GM10248 (cell line): ENCODE data around the gene ADAM11.

ENCODE experiments used
- CTCF ChIA-PET: fragments of 300-600 bp; sonication (Branson Sonifier 250); formaldehyde crosslinking; extraction: SDS; loops from one replicate; lab custom pipeline; 2021; ENCODE audit warnings: antibody characterized with exemption; lab: Yijun Ruan, JAX
- POLR2A ChIA-PET: fragments of 350-650 bp; sonication (Branson Sonifier 250); formaldehyde crosslinking; extraction: SDS; loops from one replicate; lab custom pipeline; 2020; ENCODE audit warnings: antibody characterized with exemption; lab: Yijun Ruan, JAX
- DNase-seq: peaks from one replicate; pipeline ENCODE4 v3.0.0; 2012; ENCODE audit errors: extremely low spot score
- CTCF ChIP-seq: IDR thresholded peaks from 2 replicates; pipeline ENCODE4 v1.5.1; 2012; ENCODE audit warnings: mild to moderate bottlenecking, low read depth; ENCODE audit errors: extremely low read depth, missing control alignments, control extremely low read depth

ADAM11 gene

GRCh38 chr17:44795928-44796327 lies 37.1 kb downstream of the ADAM11 start:
- no peak for TF ChIP-seq CTCF
- no peak for DNase-seq
- POLR2A ChIA-PET = no interaction called here
- CTCF ChIA-PET = interaction anchor here (1.0 to 5.5 kb wide), 3 partner anchors 12 to 21 kb away, joined by 3 to 26 read pairs (median 4); no protein-coding TSS in a partner anchor

- CTCF ChIA-PET = interaction anchor here (0.9 to 5.5 kb wide), 4 partner anchors 11 to 302 kb away, joined by 3 to 33 read pairs (median 15); no protein-coding TSS in a partner anchor
- no peak for TF ChIP-seq CTCF
- no peak for DNase-seq
- POLR2A ChIA-PET = no interaction called here
Observed at GRCh38 chr17:44796731-44797130, 37.9 kb downstream of the ADAM11 start.

- DNase-seq = no peak
- no peak for TF ChIP-seq CTCF
- ChIA-PET POLR2A (no interaction called here), CTCF (interaction anchor here (0.9 to 5.5 kb wide), 6 partner anchors 10 to 301 kb away, joined by 3 to 33 read pairs (median 5); no protein-coding TSS in a partner anchor)
Observed at GRCh38 chr17:44797802-44798201, 39.0 kb downstream of the ADAM11 start.

- DNase-seq = no peak
- ChIA-PET CTCF (interaction anchor here (1.0 to 5.5 kb wide), 8 partner anchors 10 to 337 kb away, joined by 3 to 33 read pairs (median 4); partner anchors contain the start of gene ACBD4), POLR2A (no interaction called here)
- no peak for TF ChIP-seq CTCF
Observed at GRCh38 chr17:44798356-44798755, 39.6 kb downstream of the ADAM11 start.

- POLR2A ChIA-PET = no interaction called here
- TF ChIP-seq CTCF = no peak
- no peak for DNase-seq
- CTCF ChIA-PET = interaction anchor here (1.0 to 1.3 kb wide), 3 partner anchors 23 to 333 kb away, joined by 3 read pairs; partner anchors contain the start of gene ACBD4
Observed at GRCh38 chr17:44801880-44802279, 43.1 kb downstream of the ADAM11 start.

GRCh38 chr17:44804302-44805089 lies 45.7 kb downstream of the ADAM11 start:
- DNase-seq = no peak
- no peak for TF ChIP-seq CTCF
- POLR2A ChIA-PET = no interaction called here
- CTCF ChIA-PET = interaction anchor here (1.8 kb wide), 1 partner anchor 26 kb away, joined by 7 read pairs; no protein-coding TSS in a partner anchor
